SK-N-SH treated with all-trans-retinoic acid at 6 μM for 48 hours (cell line): ENCODE data around the gene TMEM187.

Experiments
- OSR1 ChIP-seq: fragments of 250-450 bp; sonication (Bioruptor Pico); IDR thresholded peaks from 2 replicates; pipeline ENCODE4 v1.8.0; 2022; ENCODE audit warnings: moderate library complexity, mild to moderate bottlenecking, inconsistent platforms
- RARB ChIP-seq: fragments of 250-450 bp; sonication (Bioruptor Pico); IDR thresholded peaks from 2 replicates; pipeline ENCODE4 v1.8.0; 2021; ENCODE audit warnings: mild to moderate bottlenecking, moderate library complexity
- TCF4 ChIP-seq: fragments of 250-450 bp; sonication (Bioruptor Pico); IDR thresholded peaks from 2 replicates; pipeline ENCODE4 v1.8.0; 2021; ENCODE audit warnings: mild to moderate bottlenecking, moderate library complexity, borderline replicate concordance
- ZFP3 ChIP-seq: fragments of 250-450 bp; sonication (Bioruptor Pico); IDR thresholded peaks from 2 replicates; pipeline ENCODE4 v1.5.0; 2020; ENCODE audit warnings: mild to moderate bottlenecking, moderate library complexity
- ZFP30 ChIP-seq: fragments of 450-650 bp; formaldehyde crosslinking; IDR thresholded peaks from 2 replicates; pipeline ENCODE4 v1.5.0; 2022; ENCODE audit warnings: mild to moderate bottlenecking, moderate library complexity
- ZNF8 ChIP-seq: fragments of 450-650 bp; formaldehyde crosslinking; IDR thresholded peaks from 2 replicates; pipeline ENCODE4 v1.5.0; 2020; ENCODE audit warnings: mild to moderate bottlenecking, moderate library complexity

DNA sequence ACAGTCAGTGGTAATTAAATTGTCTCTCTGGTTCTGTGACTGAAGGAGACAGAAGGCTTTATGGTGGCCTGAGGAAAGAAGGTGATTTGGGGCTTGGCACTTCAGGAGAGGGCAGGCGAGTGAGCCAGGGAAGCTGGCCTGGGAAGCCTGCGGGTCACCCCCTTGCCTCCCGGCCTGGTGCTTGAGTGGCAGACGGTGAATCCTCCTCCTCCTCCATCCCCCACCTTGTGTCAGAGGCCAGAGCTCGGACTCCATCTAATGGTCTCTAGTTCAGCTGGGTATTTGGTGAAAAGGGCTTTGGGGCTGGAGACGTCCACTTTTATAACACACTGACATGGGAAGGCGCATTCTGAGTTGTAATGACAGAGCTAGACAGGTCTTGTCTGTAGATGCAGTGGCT is 8.7 kb downstream of the TMEM187 start:
- no peak for TF ChIP-seq ZFP30 (CRISPR knock-in tag)
- no peak for TF ChIP-seq RARB (CRISPR knock-in tag)
- TF ChIP-seq OSR1 (CRISPR knock-in tag), result no peak
- TF ChIP-seq ZNF8 (CRISPR knock-in tag), result no peak
- TF ChIP-seq TCF4 (CRISPR knock-in tag), result no peak
- no peak for TF ChIP-seq ZFP3 (CRISPR knock-in tag)
